CD14-positive monocyte (primary cell): ENCODE measurements around the gene CISD3. TPM values are rescaled to one million over a fixed set of nuclear protein-coding genes. Genes with fewer than 3 reads are reported as not detected.

Experiments used
- DNase-seq, 3 donors: peaks; one replicate each; pipeline ENCODE4 v3.0.0-alpha.2; 2011 to 2022
- H2AFZ ChIP-seq: 2 replicates; pipeline ENCODE4 v1.6.0; 2012; ENCODE audit warnings: mild to moderate bottlenecking, low read depth, low read length, inconsistent platforms; ENCODE audit not compliant: insufficient read depth, poor library complexity, severe bottlenecking
- H3K27ac ChIP-seq, 2 donors: 1 replicate in 1 of 2; 2 replicates in 1 of 2; pipeline ENCODE4 v1.5.1; 2012 to 2013; ENCODE audit warnings: low read length in 2 of 2, control low read depth in 1 of 2, inconsistent platforms in 1 of 2, low read depth in 1 of 2, mild to moderate bottlenecking in 1 of 2
- H3K27me3 ChIP-seq, 2 donors: one replicate each; pipeline versions ENCODE4 v1.6.0 to v1.6.1; 2011 to 2013; ENCODE audit warnings: low read length in 2 of 2; ENCODE audit not compliant: control insufficient read depth in 2 of 2, insufficient read depth in 2 of 2
- H3K36me3 ChIP-seq, 2 donors: replicated peaks in 1 of 2; 1 replicate in 1 of 2; 2 replicates in 1 of 2; pipeline versions ENCODE4 v1.5.1 to v1.6.1; 2012 to 2013; ENCODE audit warnings: low read length in 2 of 2, control low read depth in 1 of 2, inconsistent platforms in 1 of 2, mild to moderate bottlenecking in 1 of 2; ENCODE audit not compliant: insufficient read depth in 2 of 2, control insufficient read depth in 1 of 2
- H3K4me1 ChIP-seq, 2 donors: 1 replicate in 1 of 2; 2 replicates in 1 of 2; pipeline versions ENCODE4 v1.5.1 to v1.6.1; 2012 to 2013; ENCODE audit warnings: low read length in 2 of 2, control low read depth in 1 of 2, inconsistent platforms in 1 of 2, mild to moderate bottlenecking in 1 of 2, moderate library complexity in 1 of 2; ENCODE audit not compliant: insufficient read depth in 2 of 2, control insufficient read depth in 1 of 2
- H3K4me2 ChIP-seq: replicated peaks from 2 replicates; pipeline ENCODE3; 2012; ENCODE audit warnings: low read length, moderate library complexity, mild to moderate bottlenecking; ENCODE audit not compliant: poor library complexity, severe bottlenecking; ENCODE audit errors: extremely low read depth
- H3K4me3 ChIP-seq, 3 experiments: fragments of 200-600 bp in 1 of 3; sonication (generic) in 1 of 3; replicated peaks in 1 of 3; 1 replicate in 2 of 3; 2 replicates in 1 of 3; pipeline ENCODE4 v1.5.1; 2011 to 2013; ENCODE audit warnings: low read length in 3 of 3, mild to moderate bottlenecking in 3 of 3, control low read depth in 2 of 3, low read depth in 2 of 3, inconsistent platforms in 1 of 3, moderate library complexity in 1 of 3
- H3K79me2 ChIP-seq: 2 replicates; pipeline ENCODE4 v1.6.0; 2012; ENCODE audit warnings: mild to moderate bottlenecking, control low read depth, inconsistent platforms, low read length, moderate library complexity; ENCODE audit not compliant: insufficient read depth
- H3K9ac ChIP-seq: 2 replicates; pipeline ENCODE4 v1.6.0; 2017; ENCODE audit warnings: low read length, mild to moderate bottlenecking; ENCODE audit not compliant: insufficient read depth, poor library complexity, severe bottlenecking
- H3K9me3 ChIP-seq, 2 donors: replicated peaks in 1 of 2; 1 replicate in 1 of 2; 2 replicates in 1 of 2; pipeline versions ENCODE4 v1.5.1 to v1.6.1; 2012 to 2013; ENCODE audit warnings: low read length in 2 of 2, control low read depth in 1 of 2; ENCODE audit not compliant: control insufficient read depth in 1 of 2, insufficient read depth in 1 of 2
- H4K20me1 ChIP-seq: 2 replicates; pipeline ENCODE4 v1.6.0; 2012; ENCODE audit warnings: mild to moderate bottlenecking, low read length, control low read depth, moderate library complexity; ENCODE audit not compliant: insufficient read depth
- H3K27ac Mint-ChIP-seq, 7 donors: one replicate each; pipeline ENCODE4 v1.8.0; 2020; ENCODE audit warnings: mild to moderate bottlenecking in 7 of 7, mixed read lengths in 7 of 7, moderate library complexity in 6 of 7, inconsistent platforms in 2 of 7
- H3K27me3 Mint-ChIP-seq, 3 donors: one replicate each; pipeline ENCODE4 v1.8.0; 2021 to 2022; ENCODE audit warnings: low read depth in 3 of 3, mild to moderate bottlenecking in 3 of 3, mixed read lengths in 3 of 3, moderate library complexity in 3 of 3, inconsistent platforms in 1 of 3
- H3K36me3 Mint-ChIP-seq, 2 donors: one replicate each; pipeline ENCODE4 v1.8.0; 2020; ENCODE audit warnings: mixed read lengths in 2 of 2, inconsistent platforms in 1 of 2, mild to moderate bottlenecking in 1 of 2
- H3K4me1 Mint-ChIP-seq: one replicate; pipeline ENCODE4 v1.8.0; 2020; ENCODE audit warnings: mild to moderate bottlenecking, mixed read lengths
- H3K4me3 Mint-ChIP-seq, 2 donors: one replicate each; pipeline ENCODE4 v1.8.0; 2020; ENCODE audit warnings: mild to moderate bottlenecking in 2 of 2, mixed read lengths in 2 of 2, moderate library complexity in 1 of 2
- H3K9me3 Mint-ChIP-seq, 7 donors: one replicate each; pipeline ENCODE4 v1.8.0; 2020 to 2022; ENCODE audit warnings: mixed read lengths in 7 of 7, mild to moderate bottlenecking in 6 of 7, moderate library complexity in 6 of 7, inconsistent platforms in 2 of 7
- WGBS: methylation state at CpG from one replicate; pipeline ENCODE4 v1.1.5; 2013; ENCODE audit warnings: missing lambda C conversion rate; ENCODE audit not compliant: insufficient coverage; 5-methylcytosine and 5-hydroxymethylcytosine counted together
- intact Hi-C, 2 donors: fragments of 100-400 bp; cut with micrococcal nuclease; formaldehyde crosslinking; loops; one replicate each; pipeline versions ENCODE4 v1.15.0 to v1.15.1; 2023
- polyA plus RNA-seq, 3 donors: library from polyadenylated mRNA; depleted of rRNA in 1 of 3; unstranded in 2 of 3; stranded (reverse) in 1 of 3; fragments of 300-500 nt in 2 of 3; fragments of >200 nt in 1 of 3; fragmentation: Illumina TruSeq in 2 of 3; gene quantifications; 1 replicate in 2 of 3; 2 replicates in 1 of 3; pipeline ENCODE4 v1.2.3, GENCODE V29; 2012 to 2021
- TF ChIP-seq, protein P1 (sequence below): fragments of 200-600 bp; IDR thresholded peaks from one replicate; pipeline ENCODE4 v1.8.0; 2022; ENCODE audit warnings: antibody characterized with exemption, mild to moderate bottlenecking

Gene CISD3
- polyA plus RNA-seq, 3 donors, result 7.1 to 61.2 (median 53.4) TPM

DNA sequence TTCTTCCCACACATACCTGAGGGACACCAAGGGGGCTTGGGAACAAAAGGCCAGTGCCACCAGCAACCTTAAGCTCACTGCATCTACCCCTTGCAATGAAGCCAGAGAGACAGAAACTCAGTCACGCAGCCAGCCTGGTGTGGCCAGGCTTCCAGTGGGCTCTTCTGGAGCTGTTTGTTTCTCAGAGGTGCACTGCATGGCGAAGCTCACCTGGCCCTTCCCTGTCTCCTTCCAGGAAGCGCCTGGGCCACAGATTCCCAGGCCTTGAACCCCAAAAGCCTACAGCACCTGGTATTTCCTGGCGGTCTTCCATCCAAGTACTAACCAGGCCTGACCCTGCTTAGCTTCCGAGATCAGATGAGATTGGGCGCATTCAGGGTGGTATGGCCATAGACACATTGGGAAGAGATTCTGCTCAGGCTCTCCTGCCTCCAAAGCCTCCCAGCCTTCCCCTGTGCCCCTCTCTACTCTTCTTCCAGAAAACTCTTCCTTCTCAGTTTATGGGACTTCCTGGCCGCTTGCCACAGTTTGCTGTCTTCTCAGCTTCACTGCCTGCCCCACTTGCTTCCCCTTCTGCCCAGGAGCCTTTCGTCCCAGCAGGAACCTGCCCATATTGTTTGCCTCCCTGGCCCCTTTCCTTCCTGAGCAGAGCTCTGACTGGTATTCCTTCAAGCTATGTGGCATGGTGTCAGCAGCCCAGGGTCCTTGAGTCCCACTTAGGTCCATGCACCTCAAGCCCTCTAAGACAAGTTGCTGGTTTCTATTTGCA is 1.6 kb downstream of the CISD3 start:
- DNase-seq, result no peak
- intact Hi-C loops, result loop anchor here in 1 of 2 donors (2.0 kb wide), 1 partner anchor 31 kb away; no protein-coding TSS in a partner anchor
- H3K79me2 ChIP-seq, result no peaks in the 10 kb centered on the region
- Mint-ChIP-seq H3K4me1 (peaks cover 51% of the 10 kb centered on the region), H3K27ac (peak overlapping the region in 4 of 7 donors; percentile 21 to 68 (median 50)), H3K4me3 (peak overlapping the region; percentile 49 to 94), H3K27me3 (peaks cover 2 to 14% (median 9%) of the 10 kb centered on the region in 3 donors), H3K9me3 (peaks cover 0 to 3% (median 0%) of the 10 kb centered on the region in 7 donors), H3K36me3 (peaks cover 15 to 20% of the 10 kb centered on the region in 2 donors)
- H2AFZ ChIP-seq, result no peak overlapping the region
- peaks cover 10% of the 10 kb centered on the region for H4K20me1 ChIP-seq
- peak overlapping the region; percentile 76 for H3K9ac ChIP-seq
- H3K4me2 ChIP-seq, result peak overlapping the region; percentile 83
- TF ChIP-seq, protein P1, sequence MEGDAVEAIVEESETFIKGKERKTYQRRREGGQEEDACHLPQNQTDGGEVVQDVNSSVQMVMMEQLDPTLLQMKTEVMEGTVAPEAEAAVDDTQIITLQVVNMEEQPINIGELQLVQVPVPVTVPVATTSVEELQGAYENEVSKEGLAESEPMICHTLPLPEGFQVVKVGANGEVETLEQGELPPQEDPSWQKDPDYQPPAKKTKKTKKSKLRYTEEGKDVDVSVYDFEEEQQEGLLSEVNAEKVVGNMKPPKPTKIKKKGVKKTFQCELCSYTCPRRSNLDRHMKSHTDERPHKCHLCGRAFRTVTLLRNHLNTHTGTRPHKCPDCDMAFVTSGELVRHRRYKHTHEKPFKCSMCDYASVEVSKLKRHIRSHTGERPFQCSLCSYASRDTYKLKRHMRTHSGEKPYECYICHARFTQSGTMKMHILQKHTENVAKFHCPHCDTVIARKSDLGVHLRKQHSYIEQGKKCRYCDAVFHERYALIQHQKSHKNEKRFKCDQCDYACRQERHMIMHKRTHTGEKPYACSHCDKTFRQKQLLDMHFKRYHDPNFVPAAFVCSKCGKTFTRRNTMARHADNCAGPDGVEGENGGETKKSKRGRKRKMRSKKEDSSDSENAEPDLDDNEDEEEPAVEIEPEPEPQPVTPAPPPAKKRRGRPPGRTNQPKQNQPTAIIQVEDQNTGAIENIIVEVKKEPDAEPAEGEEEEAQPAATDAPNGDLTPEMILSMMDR, result no peak
- peaks cover 5 to 10% of the 10 kb centered on the region in 2 donors for H3K36me3 ChIP-seq
- peak overlapping the region in 1 of 2 donors; percentile 17 for H3K27ac ChIP-seq
- H3K4me3 ChIP-seq, result peak overlapping the region in 1 of 3 experiments; percentile 94
- H3K27me3 ChIP-seq, result no peaks in the 10 kb centered on the region
- 76% methylated on average over 8 of the region's 8 CpGs for WGBS
- peaks cover 47 to 48% of the 10 kb centered on the region in 2 donors for H3K4me1 ChIP-seq
- no peaks in the 10 kb centered on the region for H3K9me3 ChIP-seq

DNA sequence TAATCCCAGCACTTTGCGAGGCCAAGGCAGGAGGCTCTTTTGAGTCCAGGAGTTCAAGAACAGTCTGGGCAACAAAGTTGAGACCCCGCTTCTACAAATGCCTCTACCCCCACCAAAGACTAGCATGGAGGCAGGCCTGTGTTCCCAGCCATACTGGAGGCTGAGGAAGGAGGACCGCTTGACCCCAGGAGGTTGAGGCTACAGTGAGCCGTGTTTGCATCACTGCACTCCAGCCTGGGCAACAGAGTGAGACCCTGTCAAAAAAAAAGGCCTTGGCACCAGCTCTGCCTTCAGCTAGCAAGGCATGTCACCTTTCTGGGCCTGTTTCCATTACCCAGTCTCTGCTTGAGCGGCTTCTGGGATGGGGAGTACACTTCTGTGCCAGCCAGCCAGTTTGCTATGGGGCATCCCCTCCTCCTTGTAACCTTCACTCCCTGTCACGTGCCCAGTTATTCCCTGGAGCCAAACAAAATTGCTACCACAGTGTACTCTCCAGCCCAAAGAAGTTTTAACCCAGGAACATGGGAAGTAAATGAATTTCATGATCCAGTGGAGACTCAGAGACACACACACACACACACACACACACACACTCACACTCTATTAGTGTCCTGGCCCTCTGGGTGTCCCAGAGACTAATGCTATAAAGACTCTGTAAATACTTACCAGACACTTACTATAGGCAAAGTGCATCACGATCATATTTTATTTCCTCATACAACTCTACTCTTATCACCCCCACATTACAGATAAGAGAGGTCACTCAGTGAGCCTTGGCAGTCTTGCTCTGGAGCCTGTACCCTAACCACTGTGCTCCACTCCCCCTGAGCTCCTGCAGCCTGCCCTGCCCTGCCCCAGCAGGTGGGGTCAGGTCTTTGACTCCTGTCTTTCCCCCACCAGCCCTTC is 2.5 kb downstream of the CISD3 start:
- Histone ChIP-seq H3K4me2 (no peak overlapping the region), H3K9me3 (no peaks in the 10 kb centered on the region), H3K4me3 (no peak overlapping the region), H3K27me3 (no peaks in the 10 kb centered on the region), H3K4me1 (peaks cover 43 to 44% of the 10 kb centered on the region in 2 donors), H3K27ac (no peak overlapping the region), H2AFZ (no peak overlapping the region), H3K9ac (no peak overlapping the region), H4K20me1 (peaks cover 10% of the 10 kb centered on the region), H3K79me2 (no peaks in the 10 kb centered on the region), H3K36me3 (peaks cover 5 to 10% of the 10 kb centered on the region in 2 donors)
- peaks cover 15 to 20% of the 10 kb centered on the region in 2 donors for H3K36me3 Mint-ChIP-seq
- H3K27me3 Mint-ChIP-seq, result peaks cover 4 to 14% (median 12%) of the 10 kb centered on the region in 3 donors
- H3K4me1 Mint-ChIP-seq, result peaks cover 46% of the 10 kb centered on the region
- TF ChIP-seq, protein P1, result no peak
- H3K4me3 Mint-ChIP-seq, result no peak overlapping the region
- intact Hi-C loops, result no loop called here
- H3K27ac Mint-ChIP-seq, result peak overlapping the region in 1 of 7 donors; percentile 39
- 97% methylated on average over 4 of the region's 7 CpGs for WGBS
- peaks cover 0 to 3% (median 0%) of the 10 kb centered on the region in 7 donors for H3K9me3 Mint-ChIP-seq
- DNase-seq, result no peak
